HG03025 (cell line): ENCODE results near the gene TRABD.

Source experiments
- ATAC-seq: cut with Tn5 transposase; IDR thresholded peaks from one replicate; pipeline ENCODE4 v1.9.1; 2021; ENCODE audit warnings: mild to moderate bottlenecking, moderate library complexity; ENCODE audit not compliant: unreplicated experiment, low FRiP score

The TRABD gene

GRCh38 chr22:50173311-50173982 lies 12.3 kb upstream of the TRABD start:
- no peak for ATAC-seq

DNA sequence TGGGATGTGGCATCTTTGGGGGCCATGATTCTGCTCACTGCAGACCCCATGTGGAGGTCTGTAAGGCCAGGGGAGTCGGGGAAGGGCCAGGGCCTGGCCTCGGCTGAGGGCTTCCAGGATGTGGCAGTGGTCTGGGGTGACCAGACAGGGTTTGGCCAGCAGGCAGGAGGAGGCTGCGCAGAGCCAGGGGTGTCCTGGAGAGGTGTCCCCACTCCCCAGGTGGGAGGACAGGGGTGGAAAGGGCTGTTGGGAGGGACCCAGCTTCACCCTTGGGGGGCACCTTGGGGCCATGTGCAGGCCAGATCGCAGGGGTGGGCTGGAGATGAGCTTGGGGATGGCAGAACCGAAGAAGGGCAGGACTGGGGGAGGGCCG lies 11.7 kb upstream of the TRABD start:
- ATAC-seq = no peak

- no peak for ATAC-seq
Measured at GRCh38 chr22:50174382-50175190, 11.1 kb upstream of the TRABD start.

GRCh38 chr22:50175191-50175461 lies 10.6 kb upstream of the TRABD start:
- ATAC-seq = no peak

GRCh38 chr22:50175921-50176849 lies 9.5 kb upstream of the TRABD start:
- no peak for ATAC-seq

- ATAC-seq = no peak
Measured at GRCh38 chr22:50176850-50177536, 8.7 kb upstream of the TRABD start.

DNA sequence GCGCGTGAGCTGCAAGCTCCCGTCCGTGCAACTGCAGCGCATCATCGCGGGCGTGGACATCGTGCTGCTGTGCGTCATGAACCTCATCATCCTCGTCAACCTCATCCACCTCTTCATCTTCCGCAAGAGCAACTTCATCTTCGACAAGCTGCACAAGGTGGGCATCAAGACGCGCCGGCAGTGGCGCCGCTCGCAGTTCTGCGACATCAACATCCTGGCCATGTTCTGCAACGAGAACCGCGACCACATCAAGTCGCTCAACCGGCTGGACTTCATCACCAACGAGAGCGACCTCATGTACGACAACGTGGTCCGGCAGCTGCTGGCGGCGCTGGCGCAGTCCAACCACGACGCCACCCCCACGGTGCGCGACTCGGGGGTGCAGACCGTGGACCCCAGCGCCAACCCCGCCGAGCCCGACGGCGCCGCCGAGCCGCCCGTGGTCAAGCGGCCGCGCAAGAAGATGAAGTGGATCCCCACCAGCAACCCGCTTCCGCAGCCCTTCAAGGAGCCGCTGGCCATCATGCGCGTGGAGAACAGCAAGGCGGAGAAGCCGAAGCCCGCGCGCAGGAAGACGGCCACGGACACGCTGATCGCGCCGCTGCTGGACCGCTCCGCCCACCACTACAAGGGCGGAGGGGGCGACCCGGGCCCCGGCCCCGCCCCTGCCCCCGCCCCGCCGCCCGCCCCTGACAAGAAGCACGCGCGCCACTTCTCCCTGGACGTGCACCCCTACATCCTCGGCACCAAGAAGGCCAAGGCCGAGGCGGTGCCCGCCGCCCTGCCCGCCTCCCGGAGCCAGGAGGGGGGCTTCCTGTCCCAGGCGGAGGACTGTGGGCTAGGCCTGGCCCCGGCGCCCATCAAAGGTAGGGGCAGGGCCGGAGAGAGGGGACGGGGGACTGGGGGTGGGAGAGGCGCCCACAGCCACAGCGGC lies 7.9 kb upstream of the TRABD start:
- no peak for ATAC-seq

- ATAC-seq = no peak
Measured at GRCh38 chr22:50178471-50178864, 7.2 kb upstream of the TRABD start.

DNA sequence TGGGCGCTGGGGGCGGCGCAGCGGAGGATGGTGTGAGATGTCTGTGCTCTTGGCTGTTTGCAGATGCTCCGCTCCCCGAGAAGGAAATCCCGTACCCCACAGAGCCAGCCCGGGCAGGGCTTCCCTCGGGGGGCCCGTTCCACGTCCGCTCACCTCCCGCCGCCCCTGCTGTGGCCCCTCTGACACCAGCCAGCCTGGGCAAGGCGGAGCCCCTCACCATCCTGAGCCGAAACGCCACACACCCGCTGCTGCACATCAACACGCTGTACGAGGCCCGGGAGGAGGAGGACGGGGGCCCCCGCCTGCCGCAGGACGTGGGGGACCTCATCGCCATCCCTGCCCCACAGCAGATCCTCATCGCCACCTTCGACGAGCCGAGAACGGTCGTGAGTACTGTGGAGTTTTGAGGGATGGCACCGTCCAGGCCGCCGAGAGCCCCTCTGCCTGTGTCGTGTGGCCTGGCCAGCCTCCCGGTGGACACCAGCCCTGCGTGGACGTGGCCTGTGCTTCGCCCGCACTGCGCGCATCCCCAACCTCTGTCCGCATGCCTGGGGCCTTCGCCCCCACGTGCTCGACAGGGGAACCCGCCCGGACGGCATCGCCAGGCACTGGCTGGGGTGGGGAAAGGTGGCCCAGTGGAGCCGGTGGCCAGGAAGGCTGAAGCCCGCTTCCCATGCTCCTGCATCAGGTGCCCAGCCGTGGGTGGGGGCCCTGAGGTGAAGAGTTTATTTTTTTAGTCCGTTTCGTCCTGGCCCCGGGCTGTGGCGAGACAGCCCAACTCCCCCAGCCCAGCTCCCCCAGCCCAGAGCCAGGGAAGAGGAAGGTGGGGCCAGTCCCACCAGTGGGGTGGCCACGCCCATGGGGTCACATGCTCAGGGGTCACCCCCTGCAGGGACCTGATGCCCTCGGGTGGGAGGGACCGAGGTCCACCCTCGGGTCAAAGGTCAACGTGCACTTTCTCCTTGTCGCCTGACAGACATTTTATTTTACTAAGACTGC lies 6.5 kb upstream of the TRABD start:
- no peak for ATAC-seq

DNA sequence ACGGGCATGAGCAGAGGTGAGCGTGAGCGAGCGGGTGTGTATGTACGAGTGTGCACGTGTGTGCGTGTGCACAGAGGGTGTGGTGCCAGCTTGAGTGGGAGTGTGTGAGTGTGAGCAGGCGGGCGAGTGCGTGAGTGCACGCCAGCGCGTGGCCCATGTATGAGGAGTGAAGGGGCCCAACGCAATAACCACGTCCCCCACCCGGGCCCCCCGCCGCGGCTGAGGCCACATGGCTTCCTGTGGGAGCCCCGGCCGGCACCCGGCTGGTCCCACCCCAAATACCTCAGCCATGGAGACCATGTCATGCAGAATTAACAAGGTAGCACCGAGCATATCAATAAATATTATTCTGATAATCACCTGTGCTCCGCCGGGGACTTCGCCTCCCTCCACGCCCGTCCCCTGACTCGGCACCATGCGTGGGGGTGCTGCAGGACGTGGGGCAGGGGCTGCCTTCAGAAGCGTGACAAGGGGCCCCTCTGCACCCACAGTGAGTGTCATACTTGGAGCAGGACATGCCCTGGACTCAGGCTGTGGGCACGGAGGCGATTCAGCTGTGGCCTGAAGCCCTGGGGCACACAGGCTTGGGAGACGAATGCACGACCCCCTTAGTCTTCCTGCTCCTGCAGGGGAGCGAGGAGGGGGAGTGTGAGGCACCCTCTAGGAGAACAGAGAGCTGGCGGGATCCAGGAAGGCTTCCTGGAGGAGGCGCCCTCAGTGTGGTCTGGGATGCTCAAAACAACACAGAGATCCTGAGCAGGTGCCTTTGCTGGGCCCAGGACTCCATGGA lies 5.6 kb upstream of the TRABD start:
- no peak for ATAC-seq

- ATAC-seq = no peak
Measured at GRCh38 chr22:50180727-50181521, 4.8 kb upstream of the TRABD start.

DNA sequence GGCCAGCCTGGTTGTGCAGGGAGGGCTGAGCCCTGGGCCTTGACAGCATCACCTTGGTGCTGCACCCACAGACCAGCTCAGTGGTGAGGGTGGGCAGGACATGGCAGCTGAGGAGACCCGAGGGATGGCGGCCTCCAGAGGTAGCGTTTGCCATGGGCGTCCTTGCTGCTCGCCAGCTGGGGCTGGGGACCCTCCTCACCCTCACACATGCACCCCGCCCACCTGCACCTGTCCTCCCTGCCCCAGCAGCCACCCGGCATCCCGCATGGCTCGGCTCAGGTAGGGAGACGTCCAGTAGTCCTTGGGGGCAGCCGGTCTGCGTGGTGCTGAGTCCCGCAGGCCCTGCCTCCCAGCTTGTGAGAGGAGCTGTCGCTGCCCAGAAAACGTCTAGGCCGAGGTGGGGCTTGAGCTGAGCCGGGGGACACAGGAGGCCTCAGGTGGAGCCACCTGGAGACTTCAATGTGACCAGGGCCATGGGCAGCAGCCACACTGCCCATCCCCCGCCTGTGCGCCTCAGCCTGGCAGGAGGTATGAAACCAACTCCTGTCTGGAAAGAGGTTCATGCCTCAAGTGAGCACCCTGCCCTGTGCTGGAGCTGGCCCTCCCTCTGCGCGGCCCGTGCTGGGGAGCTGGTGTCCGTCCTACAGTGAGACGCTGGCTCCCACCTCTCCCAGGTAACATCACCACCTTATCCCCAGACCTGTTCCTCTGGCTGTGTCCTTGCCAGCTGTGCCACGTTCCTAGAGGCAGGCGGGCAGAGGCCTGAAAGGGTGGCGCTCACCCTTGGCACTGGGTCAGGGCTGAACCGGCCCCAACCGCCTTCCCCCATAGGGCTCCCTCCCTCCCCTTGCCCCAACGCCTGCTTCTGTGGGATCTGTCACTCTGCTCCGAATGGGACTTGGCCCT lies 3.3 kb upstream of the TRABD start:
- ATAC-seq = no peak

DNA sequence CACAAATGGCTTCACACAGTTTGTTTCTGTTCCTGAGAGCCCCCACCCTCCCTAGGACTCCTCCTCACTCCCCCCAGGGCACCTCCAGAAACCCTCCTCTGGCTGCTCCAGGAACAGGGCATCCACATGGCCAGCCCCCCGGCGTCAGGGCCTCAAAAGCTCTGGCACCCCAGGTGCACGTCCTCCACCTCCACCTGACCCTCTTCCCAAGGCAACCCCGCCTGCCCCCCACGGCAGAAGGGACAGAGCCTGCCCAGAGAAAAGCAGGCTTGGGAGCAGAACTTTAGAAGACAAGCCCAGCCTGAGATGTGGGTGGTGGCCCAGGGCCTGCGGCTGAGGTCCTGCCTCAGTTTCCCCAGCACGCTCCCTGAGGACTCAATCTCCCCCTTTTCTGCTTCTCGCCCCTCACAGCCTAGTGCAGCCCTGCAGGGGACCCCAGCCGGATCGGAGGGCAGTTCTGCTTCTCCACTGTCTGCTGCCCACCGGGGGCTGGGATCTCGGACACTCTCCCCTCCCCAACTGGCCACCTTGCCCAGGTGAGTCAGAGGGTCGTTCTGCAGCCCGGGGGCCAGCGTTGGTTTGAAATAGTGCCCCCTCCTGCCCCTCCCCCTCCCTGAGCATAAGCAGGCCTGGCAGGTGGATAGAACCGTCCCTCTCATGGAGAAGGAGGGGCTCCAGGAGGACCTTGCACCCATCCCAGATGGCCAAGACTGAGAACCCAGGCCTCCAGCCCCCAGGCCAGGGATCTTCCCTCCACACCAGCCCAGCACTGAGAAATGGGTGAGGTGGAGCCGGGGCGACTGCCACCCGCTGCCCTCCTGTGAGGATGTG lies 2.4 kb upstream of the TRABD start:
- ATAC-seq = no peak

DNA sequence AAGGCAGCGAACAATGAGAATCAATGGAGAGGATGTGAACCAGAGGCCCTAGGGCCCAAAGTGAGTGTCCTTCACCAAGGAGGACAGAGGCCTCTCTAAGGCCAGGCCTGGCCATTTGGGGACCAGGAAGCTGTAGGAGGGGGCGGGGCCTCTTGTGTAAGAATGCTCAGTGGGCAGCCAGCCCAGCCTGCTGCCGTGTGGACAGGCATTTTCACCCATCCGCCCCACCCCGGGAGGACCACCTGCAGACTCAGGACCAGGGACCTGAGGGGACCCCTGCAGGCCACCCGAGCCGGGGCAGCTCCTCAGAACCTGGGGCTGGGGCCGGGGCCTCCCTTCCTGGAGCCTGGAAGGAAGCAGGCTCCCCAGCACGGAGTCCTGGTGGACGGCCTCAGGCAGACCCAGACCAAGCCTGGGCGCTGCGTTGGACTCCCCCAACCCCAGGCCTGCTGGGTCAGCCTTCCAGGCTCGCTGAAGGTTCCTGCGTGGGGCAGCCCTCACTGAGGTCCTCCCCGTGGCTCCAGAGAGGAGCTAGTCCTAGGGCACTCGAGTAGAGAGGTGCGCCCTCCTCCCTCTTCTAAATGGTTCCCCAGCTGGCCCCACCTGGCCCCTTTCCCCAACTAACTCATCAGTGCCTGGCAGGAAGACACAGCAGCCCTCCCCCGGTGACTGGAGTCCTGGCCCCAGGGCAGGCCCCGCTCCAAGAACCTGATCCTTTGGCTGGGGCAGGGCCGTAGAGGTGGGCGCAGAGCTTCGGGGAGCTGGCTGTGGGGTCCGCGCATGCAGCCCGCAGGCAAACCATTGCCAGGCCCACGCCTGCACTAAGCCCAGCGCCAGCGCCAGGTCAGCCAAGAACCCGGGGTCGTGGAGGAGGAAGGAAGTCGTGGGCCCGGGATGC lies 1.5 kb upstream of the TRABD start:
- ATAC-seq = no peak
